ENCODE measurements around the gene KRT7.

The KRT7 gene

DNA sequence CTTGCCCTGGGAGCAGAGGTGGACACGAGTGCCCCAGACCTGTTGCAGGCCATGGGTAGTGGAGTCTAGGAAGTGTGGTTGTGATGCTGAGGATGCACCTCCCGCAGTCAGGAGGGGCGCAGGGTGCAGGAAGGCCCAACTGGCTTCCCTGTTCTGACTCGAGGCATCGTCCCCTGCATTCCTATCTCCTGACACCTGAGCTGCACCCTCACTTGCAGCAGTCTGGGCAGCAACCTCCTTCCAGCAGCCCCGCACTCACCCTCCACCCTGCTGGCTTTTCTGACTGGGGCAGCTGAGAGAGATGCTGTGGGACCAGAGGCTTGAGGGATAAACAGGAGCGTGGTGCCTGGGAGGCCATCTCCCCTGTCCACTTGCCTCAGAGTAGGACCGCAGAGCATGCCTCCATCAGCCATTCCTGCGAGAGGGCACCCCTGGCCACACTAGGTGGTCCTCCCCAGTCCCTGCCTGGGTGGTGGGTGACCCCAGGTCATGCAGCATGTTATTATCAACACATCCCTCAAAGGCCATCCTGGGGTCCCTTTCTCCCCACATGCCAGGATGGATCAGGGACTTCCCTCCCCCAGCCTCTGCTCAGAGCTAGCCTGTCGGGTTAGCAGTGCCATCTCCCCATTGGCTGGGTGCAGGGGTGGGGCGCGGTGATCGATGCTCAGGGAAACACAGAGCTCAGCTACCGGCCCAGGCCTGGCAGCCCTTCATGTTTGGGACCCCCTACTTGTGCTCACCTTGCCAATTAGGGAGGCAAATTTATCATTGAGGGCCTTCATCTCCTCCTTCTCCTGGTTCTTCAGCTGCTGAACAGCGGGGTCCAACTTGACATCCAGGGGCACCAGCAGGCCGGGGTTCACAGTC is 41.9 kb upstream of the KRT7 start:
- Histone ChIP-seq H3K4me3 (ENCODE audit: low read length) (no peak overlapping the region), H3K27me3 (ENCODE audit: control insufficient read depth, insufficient read depth, low read length) (no peaks in the 10 kb centered on the region), H3K36me3 (ENCODE audit: control insufficient read depth, low read depth, low read length) (no peaks in the 10 kb centered on the region), H3K27ac (ENCODE audit: low read length) (no peak overlapping the region), H3K9ac (ENCODE audit: low read length) (no peak overlapping the region), H3K9me3 (ENCODE audit: control insufficient read depth, low read depth, low read length) (no peaks in the 10 kb centered on the region), H3K4me1 (ENCODE audit: control insufficient read depth, low read depth, low read length) (no peaks in the 10 kb centered on the region)

DNA sequence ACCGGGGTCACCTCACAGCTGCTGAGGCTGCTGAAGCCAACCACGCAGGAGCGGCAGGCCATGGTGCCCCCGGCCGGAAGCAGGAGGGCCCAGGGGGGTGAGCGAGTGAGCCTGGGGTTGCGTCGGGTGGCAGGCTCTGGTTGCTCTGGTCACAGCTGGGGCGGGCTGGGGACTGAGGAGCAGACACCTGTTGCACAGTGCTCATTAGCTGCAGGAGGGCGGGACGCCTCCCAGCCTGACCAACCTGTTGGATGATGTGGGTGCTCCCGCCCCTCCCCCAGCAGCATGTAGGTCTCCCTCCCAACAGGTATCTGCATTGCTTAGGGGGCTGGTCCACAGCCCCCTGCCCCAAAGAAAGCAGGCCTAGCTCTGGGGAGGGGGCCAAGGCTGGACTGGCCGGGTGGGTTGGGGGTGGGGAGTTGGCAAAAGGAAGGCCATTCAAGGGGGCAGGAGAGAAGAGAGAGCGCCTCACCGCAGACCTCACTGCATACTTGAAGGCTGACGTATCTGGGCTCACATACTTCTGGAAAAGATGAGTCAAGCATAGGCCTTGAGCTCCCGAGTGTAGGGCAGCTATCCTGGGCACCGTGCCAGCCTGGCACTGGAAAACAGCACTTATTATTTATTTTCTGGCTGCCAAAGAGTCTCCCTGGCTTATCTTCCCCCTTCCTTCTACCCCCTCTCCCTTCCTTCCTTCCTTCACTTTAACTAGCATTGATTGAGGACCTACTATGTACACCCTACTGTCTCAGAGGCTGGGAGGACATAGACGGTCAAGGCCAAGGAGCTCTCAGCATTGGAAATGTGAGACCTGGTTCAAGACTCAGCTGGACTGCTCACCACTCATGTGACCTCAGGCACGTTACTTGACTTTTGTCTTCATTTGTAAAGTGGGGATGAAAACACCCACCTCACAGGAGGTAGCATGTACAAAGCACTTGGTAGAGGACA is 40.9 kb upstream of the KRT7 start, which contains the start of gene KRT80:
KRT80 (minus strand) TSS at position 174 of the 951 bp plus-strand sequence; CDS start at position 62, 112 bp downstream.
- Histone ChIP-seq H3K27ac (ENCODE audit: low read length) (no peak within 1 kb of the TSS), H3K4me3 (ENCODE audit: low read length) (no peak within 1 kb of the TSS), H3K9ac (ENCODE audit: low read length) (no peak within 1 kb of the TSS), H3K36me3 (ENCODE audit: control insufficient read depth, low read depth, low read length) (no peaks in the 10 kb centered on the region), H3K9me3 (ENCODE audit: control insufficient read depth, low read depth, low read length) (no peaks in the 10 kb centered on the region), H3K27me3 (ENCODE audit: control insufficient read depth, insufficient read depth, low read length) (no peaks in the 10 kb centered on the region), H3K4me1 (ENCODE audit: control insufficient read depth, low read depth, low read length) (no peaks in the 10 kb centered on the region)

DNA sequence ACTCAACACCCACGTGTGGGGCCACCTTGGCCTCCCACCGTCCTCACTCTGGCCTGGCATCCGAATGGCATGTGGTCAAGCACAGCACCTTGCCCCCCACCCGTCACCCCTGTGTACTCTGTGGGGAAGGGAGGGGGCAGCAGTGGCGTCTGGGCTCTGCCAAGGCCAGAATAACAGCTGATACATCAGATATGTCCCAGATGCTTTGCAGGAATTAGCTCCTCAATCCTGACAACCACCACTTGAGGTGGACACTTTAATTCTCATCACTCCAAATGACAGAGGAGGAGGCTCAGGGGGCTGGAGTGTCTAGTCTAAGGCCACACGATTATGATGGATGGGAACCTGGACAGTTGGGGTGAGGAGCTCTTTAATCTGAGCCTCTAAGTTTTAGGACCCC is 39.5 kb upstream of the KRT7 start:
- no peak overlapping the region for H3K4me3 ChIP-seq (ENCODE audit: low read length)
- no peaks in the 10 kb centered on the region for H3K27me3 ChIP-seq (ENCODE audit: control insufficient read depth, insufficient read depth, low read length)
- H3K9me3 ChIP-seq (ENCODE audit: control insufficient read depth, low read depth, low read length) = no peaks in the 10 kb centered on the region
- no peak overlapping the region for H3K27ac ChIP-seq (ENCODE audit: low read length)
- H3K9ac ChIP-seq (ENCODE audit: low read length) = no peak overlapping the region
- H3K36me3 ChIP-seq (ENCODE audit: control insufficient read depth, low read depth, low read length) = no peaks in the 10 kb centered on the region
- no peaks in the 10 kb centered on the region for H3K4me1 ChIP-seq (ENCODE audit: control insufficient read depth, low read depth, low read length)

DNA sequence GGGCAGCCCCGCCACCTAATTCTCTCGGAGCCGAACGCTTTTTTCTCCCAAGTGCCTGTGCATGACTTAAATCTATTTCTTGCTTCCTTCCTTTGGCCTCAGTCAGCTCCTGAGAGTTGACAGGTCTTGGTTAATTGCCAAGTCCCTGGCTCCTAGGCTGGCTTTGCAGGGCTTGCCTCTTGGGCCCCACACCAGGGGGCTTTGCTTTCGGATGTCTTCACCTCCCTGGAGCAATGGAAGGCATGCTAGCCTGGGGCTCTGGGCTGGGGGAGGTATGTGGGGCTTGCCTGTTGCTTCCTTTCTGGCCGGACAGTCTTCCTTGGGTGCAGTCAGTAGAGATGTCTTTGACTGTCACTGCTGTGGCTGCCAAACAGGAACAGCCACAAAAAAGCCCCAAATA is 39.1 kb upstream of the KRT7 start:
- Histone ChIP-seq H3K9me3 (ENCODE audit: control insufficient read depth, low read depth, low read length) (no peaks in the 10 kb centered on the region), H3K27me3 (ENCODE audit: control insufficient read depth, insufficient read depth, low read length) (no peaks in the 10 kb centered on the region), H3K4me3 (ENCODE audit: low read length) (no peak overlapping the region), H3K4me1 (ENCODE audit: control insufficient read depth, low read depth, low read length) (no peaks in the 10 kb centered on the region), H3K36me3 (ENCODE audit: control insufficient read depth, low read depth, low read length) (no peaks in the 10 kb centered on the region), H3K9ac (ENCODE audit: low read length) (no peak overlapping the region), H3K27ac (ENCODE audit: low read length) (no peak overlapping the region)

DNA sequence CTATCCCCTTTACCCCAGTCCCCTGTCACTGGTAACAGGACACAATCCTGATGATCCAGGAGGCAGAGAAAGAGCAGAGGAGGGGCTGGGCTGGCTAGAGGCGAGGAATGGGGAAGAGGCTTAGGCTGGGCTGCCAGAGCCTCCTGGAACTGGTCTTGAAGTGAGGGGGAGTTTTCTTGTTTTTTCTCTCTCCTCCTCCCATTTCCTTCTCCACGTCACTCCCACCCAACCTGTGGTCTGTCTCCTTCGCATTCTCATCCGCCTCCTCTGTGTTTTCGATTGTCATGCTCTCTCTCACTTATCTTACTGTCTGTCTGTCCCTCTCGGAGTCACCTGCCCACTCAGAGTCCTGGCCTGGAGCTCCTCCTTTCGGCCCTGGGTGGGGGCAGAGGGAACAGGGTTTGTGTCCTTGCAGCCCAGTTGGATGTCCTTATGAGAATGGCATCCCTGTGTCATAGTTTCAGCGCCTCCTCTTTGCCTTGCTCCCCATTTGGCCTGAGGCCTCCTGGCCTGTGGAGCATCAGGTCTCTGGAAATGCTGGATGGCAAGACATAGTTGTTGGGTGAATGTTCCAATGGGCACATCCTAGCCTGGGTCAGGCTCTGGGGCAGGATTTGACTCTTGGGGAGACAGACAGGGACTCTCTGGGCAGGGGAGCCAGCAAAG is 37.8 kb upstream of the KRT7 start:
- Histone ChIP-seq H3K4me1 (ENCODE audit: control insufficient read depth, low read depth, low read length) (no peaks in the 10 kb centered on the region), H3K9me3 (ENCODE audit: control insufficient read depth, low read depth, low read length) (no peaks in the 10 kb centered on the region), H3K4me3 (ENCODE audit: low read length) (no peak overlapping the region), H3K27me3 (ENCODE audit: control insufficient read depth, insufficient read depth, low read length) (no peaks in the 10 kb centered on the region), H3K36me3 (ENCODE audit: control insufficient read depth, low read depth, low read length) (no peaks in the 10 kb centered on the region), H3K27ac (ENCODE audit: low read length) (no peak overlapping the region), H3K9ac (ENCODE audit: low read length) (no peak overlapping the region)

DNA sequence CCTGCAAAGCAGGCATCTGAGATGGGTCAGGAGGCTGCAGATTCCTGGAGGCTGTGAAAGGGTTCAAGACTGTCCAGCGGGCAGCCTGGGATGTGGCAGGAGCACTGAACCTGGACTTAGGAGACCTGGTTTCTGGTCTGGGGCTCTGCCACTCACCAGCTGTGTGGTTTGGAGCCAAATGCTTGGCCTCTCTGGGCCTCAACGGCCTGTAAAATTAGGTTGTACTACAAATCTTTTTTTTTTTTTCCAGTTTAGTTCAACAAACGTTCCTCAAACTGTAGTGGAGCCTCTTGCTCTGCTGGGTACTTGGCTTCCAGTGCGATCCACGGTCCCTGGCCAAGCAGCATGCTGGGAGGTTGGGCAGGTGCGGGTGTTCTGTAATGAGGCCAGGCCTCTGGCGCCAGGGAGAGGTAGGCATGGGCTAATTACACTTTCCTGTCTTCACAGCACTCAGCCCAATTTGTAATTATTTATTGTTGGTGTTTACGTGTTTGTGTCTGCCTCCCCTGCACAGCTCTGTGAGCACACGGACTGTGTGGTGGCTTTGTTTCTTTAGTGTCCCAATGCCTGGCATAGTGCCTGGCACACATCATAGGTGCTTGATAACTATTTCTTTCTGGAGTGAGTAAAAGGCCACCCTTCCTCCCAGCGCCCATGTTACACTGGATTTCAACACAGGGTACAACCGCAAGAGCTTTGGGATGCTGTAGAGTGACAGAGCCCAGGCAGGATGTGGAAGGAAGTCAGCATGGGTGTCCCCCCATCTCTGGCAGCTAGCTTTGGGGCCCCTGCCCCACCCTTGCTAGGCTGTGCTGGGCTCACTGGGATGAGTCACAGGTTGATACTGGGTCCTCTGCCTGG is 35.4 kb upstream of the KRT7 start:
- Histone ChIP-seq H3K27ac (ENCODE audit: low read length) (no peak overlapping the region), H3K4me1 (ENCODE audit: control insufficient read depth, low read depth, low read length) (no peaks in the 10 kb centered on the region), H3K36me3 (ENCODE audit: control insufficient read depth, low read depth, low read length) (no peaks in the 10 kb centered on the region), H3K9ac (ENCODE audit: low read length) (no peak overlapping the region), H3K4me3 (ENCODE audit: low read length) (no peak overlapping the region), H3K27me3 (ENCODE audit: control insufficient read depth, insufficient read depth, low read length) (no peaks in the 10 kb centered on the region), H3K9me3 (ENCODE audit: control insufficient read depth, low read depth, low read length) (no peaks in the 10 kb centered on the region)

DNA sequence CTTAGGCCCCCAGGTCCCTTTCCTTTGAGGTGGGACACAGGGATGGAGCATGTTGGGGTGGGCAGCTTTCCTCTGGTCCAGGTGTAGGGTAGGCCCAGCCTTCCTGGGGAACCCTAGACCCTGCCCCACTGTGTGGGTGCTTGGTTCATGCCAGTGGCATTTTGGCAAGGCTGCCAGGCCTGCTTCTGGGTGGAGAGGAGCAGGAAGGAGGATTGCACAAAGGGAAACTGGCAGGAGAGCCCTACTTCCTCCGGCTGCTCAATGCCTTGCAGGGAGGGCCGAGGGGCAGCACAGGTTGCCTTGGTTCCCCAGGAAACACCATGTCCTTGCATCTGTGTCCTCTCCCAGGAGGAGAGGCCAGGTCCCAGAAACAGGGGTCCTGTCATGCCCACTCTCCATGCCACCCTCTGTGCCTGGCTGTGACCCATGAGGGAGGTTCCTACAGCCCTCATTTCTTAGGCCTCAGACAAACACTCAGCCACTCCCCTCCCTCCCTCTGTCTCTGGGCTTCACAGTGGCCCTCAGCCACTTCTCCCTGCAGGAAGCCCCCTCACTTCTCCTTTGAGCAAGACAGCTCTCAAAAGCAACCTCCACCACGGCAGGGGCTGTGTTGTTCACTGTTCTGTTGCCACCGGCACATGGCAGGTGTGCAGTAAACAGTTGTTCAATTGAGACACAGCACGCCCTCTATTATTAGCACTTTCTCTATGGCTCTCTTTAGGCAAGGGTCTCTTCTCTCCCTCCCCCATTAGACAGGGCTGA is 34.4 kb upstream of the KRT7 start:
- no peak overlapping the region for H3K27ac ChIP-seq (ENCODE audit: low read length)
- no peaks in the 10 kb centered on the region for H3K27me3 ChIP-seq (ENCODE audit: control insufficient read depth, insufficient read depth, low read length)
- no peak overlapping the region for H3K4me3 ChIP-seq (ENCODE audit: low read length)
- no peak overlapping the region for H3K9ac ChIP-seq (ENCODE audit: low read length)
- H3K4me1 ChIP-seq (ENCODE audit: control insufficient read depth, low read depth, low read length) = no peaks in the 10 kb centered on the region
- no peaks in the 10 kb centered on the region for H3K9me3 ChIP-seq (ENCODE audit: control insufficient read depth, low read depth, low read length)
- H3K36me3 ChIP-seq (ENCODE audit: control insufficient read depth, low read depth, low read length) = no peaks in the 10 kb centered on the region

DNA sequence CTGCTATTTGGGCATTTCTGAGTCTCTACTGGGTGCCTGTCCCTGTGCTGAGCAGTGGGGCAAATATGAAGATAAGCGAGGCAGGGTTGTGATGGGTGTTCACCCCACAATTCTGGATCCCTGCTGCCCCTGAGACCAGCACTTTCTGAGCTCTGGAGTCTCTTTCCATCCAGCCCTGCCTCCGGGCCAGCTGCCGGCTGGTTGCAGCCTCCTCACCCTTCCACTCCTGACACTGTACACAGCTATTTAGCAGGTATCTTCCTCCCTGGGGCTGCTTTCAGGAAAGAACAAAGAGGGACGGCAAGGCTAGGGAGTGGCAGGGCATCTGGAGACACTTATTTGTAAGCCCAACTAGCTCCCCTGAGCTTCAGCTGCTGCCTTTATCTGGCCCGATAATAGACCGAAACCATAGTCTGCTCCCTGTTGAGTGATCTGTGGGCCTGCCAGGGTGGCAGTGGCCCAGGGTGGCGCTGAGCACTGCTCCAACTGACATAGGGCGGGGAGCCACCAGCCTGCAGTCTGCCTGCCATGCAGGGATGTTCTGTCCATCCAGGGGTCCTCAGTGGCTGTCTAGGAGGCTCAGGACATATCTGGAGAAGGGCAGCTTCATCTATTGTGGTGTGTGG is 33.6 kb upstream of the KRT7 start:
- H3K27ac ChIP-seq (ENCODE audit: low read length) = no peak overlapping the region
- H3K9ac ChIP-seq (ENCODE audit: low read length) = no peak overlapping the region
- H3K27me3 ChIP-seq (ENCODE audit: control insufficient read depth, insufficient read depth, low read length) = no peaks in the 10 kb centered on the region
- H3K36me3 ChIP-seq (ENCODE audit: control insufficient read depth, low read depth, low read length) = no peaks in the 10 kb centered on the region
- H3K4me3 ChIP-seq (ENCODE audit: low read length) = no peak overlapping the region
- H3K4me1 ChIP-seq (ENCODE audit: control insufficient read depth, low read depth, low read length) = no peaks in the 10 kb centered on the region
- no peaks in the 10 kb centered on the region for H3K9me3 ChIP-seq (ENCODE audit: control insufficient read depth, low read depth, low read length)

DNA sequence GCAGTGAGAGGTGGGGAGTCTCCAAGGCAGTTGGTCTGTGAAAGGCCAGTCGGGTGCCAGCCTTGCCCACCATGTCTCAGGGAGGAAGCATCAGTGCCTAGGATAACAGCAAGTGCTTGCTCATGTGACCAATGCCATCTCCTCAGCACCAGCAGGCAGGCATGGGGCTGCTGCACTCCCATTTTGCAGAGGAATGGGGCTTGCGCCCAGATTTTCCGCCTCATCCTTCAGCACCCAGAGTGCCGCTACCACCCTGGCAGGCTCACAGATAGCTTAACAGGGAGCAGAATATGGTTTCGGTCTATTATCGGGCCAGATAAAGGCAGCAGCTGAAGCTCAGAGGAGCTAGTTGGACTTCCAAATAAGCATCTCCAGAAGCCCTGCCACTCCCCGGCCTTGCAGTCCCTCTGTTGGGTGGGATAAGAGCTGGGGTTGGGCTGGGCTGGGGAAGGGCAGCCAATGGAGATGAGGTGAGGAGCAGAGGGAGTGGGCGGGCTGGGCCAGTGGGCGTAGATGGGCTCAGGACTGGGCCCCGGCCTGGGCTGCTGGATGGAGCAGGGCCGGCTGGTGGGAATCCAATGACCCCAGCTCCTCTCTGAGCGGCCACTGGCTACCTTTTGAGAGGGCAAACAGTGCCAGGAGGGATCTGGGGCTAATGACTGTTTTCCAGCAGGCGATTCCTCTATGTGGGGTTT is 32.8 kb upstream of the KRT7 start:
- H3K9ac ChIP-seq (ENCODE audit: low read length) = no peak overlapping the region
- H3K4me1 ChIP-seq (ENCODE audit: control insufficient read depth, low read depth, low read length) = no peaks in the 10 kb centered on the region
- no peak overlapping the region for H3K27ac ChIP-seq (ENCODE audit: low read length)

More for the DNA sequence above, 32.8 kb upstream of the KRT7 start:
- Histone ChIP-seq H3K27me3 (ENCODE audit: control insufficient read depth, insufficient read depth, low read length) (no peaks in the 10 kb centered on the region), H3K4me3 (ENCODE audit: low read length) (no peak overlapping the region), H3K9me3 (ENCODE audit: control insufficient read depth, low read depth, low read length) (no peaks in the 10 kb centered on the region), H3K36me3 (ENCODE audit: control insufficient read depth, low read depth, low read length) (no peaks in the 10 kb centered on the region)
